ENCODE data around the gene ATP7A. TPM values are rescaled to one million over a fixed set of nuclear protein-coding genes. Genes with fewer than 3 reads are reported as not detected.
A peak's percentile ranks its signal among the peaks of the same experiment; 100 is the strongest.
"Not testable (repeated sequence)": the region's sequence is repeated elsewhere in the genome, so short reads cannot be mapped to it uniquely, and the experiment has no call there.

The ATP7A gene
- total RNA-seq, 1 experiment from 2014 or later = 3.8 TPM

DNA sequence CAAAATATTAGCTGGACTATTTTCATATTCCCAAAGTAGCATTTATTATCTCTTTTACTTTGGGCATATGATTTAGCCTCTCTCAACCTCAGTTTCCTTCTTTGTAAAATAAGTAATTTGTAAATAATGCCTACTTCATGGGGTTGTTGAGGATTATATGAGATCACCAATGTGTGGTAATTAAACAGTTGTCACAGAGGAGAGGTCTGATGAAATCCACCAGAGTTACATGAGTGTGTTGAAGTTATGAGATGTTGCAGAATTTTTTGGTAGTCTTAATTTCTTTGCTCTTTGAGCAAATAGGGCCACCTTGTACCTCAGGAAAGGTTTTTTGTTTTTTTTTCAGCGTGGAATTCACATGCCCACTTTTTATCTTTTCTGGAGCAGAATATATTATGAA is 9.8 kb upstream of the ATP7A start:
- Mint-ChIP-seq H3K4me3 (ENCODE audit: unreplicated experiment) (peak overlapping the region; percentile 91), H3K27me3 (ENCODE audit: insufficient read depth, unreplicated experiment) (no peaks in the 10 kb centered on the region), H3K27ac (ENCODE audit: low read depth, unreplicated experiment) (peak overlapping the region; percentile 98), H3K36me3 (ENCODE audit: insufficient read depth, unreplicated experiment) (peaks cover 48% of the 10 kb centered on the region), H3K4me1 (ENCODE audit: insufficient read depth, unreplicated experiment) (peaks cover 4% of the 10 kb centered on the region), H3K9me3 (ENCODE audit: unreplicated experiment) (no peaks in the 10 kb centered on the region)
- intact Hi-C loops (cut with micrococcal nuclease) = no loop called here
- POLR2A ChIA-PET = interaction anchor here (2.8 to 3.1 kb wide), 2 partner anchors 10 to 204 kb away, joined by 15 to 77 read pairs; partner anchors contain the start of genes ATP7A and PGK1
- CTCF ChIA-PET = interaction anchor here (0.6 to 2.4 kb wide), 6 partner anchors 10 to 210 kb away, joined by 3 to 11 read pairs (median 5); partner anchors contain the start of genes ATP7A and PGK1
- TF ChIP-seq, protein P1, sequence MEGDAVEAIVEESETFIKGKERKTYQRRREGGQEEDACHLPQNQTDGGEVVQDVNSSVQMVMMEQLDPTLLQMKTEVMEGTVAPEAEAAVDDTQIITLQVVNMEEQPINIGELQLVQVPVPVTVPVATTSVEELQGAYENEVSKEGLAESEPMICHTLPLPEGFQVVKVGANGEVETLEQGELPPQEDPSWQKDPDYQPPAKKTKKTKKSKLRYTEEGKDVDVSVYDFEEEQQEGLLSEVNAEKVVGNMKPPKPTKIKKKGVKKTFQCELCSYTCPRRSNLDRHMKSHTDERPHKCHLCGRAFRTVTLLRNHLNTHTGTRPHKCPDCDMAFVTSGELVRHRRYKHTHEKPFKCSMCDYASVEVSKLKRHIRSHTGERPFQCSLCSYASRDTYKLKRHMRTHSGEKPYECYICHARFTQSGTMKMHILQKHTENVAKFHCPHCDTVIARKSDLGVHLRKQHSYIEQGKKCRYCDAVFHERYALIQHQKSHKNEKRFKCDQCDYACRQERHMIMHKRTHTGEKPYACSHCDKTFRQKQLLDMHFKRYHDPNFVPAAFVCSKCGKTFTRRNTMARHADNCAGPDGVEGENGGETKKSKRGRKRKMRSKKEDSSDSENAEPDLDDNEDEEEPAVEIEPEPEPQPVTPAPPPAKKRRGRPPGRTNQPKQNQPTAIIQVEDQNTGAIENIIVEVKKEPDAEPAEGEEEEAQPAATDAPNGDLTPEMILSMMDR (IDR thresholded peaks at IDR 0.05; ENCODE audit: unreplicated experiment) = no peak
- BruUV-seq (replicated peaks) = no TSS peak
- peak; percentile 27 for DNase-seq (ENCODE audit: unreplicated experiment)

DNA sequence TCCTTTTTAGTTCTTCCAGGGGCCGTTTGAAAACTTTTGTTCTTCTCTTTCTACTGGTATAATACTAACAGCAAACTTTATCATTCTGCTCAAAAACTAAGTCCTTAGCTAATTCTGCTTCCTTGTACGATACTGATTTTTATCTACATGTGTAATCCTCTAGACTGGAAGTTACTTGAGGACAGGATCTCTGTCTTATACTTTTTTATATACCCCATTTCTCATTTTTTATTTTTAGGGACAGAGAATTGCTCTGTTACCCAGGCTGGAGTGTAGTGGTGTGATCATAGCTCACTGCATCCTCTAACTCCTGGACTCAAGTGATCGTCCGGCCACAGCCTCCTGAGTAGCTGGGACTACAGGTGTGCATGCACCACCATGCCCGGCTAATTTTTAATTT is 9.0 kb upstream of the ATP7A start:
- H3K4me3 Mint-ChIP-seq (ENCODE audit: unreplicated experiment) = peak overlapping the region; percentile 91
- TF ChIP-seq, protein P1 (IDR thresholded peaks at IDR 0.05; ENCODE audit: unreplicated experiment) = no peak
- H3K27me3 Mint-ChIP-seq (ENCODE audit: insufficient read depth, unreplicated experiment) = no peaks in the 10 kb centered on the region
- intact Hi-C loops (cut with micrococcal nuclease) = no loop called here
- BruUV-seq (replicated peaks) = no TSS peak
- DNase-seq (ENCODE audit: unreplicated experiment) = no peak
- peaks cover 53% of the 10 kb centered on the region for H3K36me3 Mint-ChIP-seq (ENCODE audit: insufficient read depth, unreplicated experiment)
- ChIA-PET POLR2A (interaction anchor here (3.1 kb wide), 1 partner anchor 9 kb away, joined by 77 read pairs; the partner anchor contains the start of gene ATP7A), CTCF (interaction anchor here (0.5 to 2.2 kb wide), 4 partner anchors 9 to 165 kb away, joined by 3 to 7 read pairs (median 4); partner anchors contain the start of gene ATP7A)
- H3K27ac Mint-ChIP-seq (ENCODE audit: low read depth, unreplicated experiment) = no peak overlapping the region
- H3K9me3 Mint-ChIP-seq (ENCODE audit: unreplicated experiment) = no peaks in the 10 kb centered on the region
- peaks cover 4% of the 10 kb centered on the region for H3K4me1 Mint-ChIP-seq (ENCODE audit: insufficient read depth, unreplicated experiment)

DNA sequence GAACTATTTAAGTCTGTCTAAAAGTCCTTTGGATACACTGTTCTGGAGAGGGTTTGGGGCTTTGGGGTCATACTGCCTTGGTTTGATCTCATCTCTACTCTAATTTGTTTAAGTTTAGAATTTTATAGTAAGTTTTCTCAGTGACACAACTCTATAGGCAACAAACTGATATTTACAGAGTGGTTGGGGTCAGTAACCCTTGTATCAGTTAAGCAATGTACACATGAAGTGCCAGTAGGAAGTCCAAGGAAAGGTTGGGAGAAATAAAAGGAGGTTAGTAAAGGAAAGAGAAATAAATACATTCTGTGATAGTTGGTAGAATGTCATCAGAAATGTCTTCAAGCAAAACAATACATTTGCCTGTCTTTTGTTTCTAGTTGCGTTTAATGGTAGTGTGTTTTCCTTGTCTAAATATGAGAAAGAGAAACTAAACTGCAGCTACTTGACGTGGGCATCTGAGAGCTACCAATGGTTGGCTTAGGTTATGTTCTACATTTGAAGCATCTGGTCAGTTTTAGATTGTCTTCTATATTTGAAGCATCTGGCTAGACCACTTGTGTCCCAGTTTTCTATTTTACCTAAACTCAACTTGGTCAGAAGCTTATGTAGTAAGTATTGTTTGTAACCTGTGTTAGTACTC is 6.9 kb downstream of the ATP7A start:
- intact Hi-C loops (cut with micrococcal nuclease) = no loop called here
- Mint-ChIP-seq H3K4me1 (ENCODE audit: insufficient read depth, unreplicated experiment) (no peaks in the 10 kb centered on the region), H3K36me3 (ENCODE audit: insufficient read depth, unreplicated experiment) (no peaks in the 10 kb centered on the region), H3K27me3 (ENCODE audit: insufficient read depth, unreplicated experiment) (no peaks in the 10 kb centered on the region), H3K27ac (ENCODE audit: low read depth, unreplicated experiment) (no peak overlapping the region), H3K4me3 (ENCODE audit: unreplicated experiment) (no peak overlapping the region), H3K9me3 (ENCODE audit: unreplicated experiment) (peaks cover 6% of the 10 kb centered on the region)
- TF ChIP-seq, protein P1 (IDR thresholded peaks at IDR 0.05; ENCODE audit: unreplicated experiment) = no peak
- no TSS peak for BruUV-seq (replicated peaks)
- CTCF ChIA-PET = interaction anchor here (0.8 to 1.2 kb wide), 2 partner anchors 18 to 108 kb away, joined by 3 to 4 read pairs; partner anchors contain the start of gene COX7B
- DNase-seq (ENCODE audit: unreplicated experiment) = no peak
- POLR2A ChIA-PET = interaction anchor here (0.6 to 0.7 kb wide), 2 partner anchors 19 to 22 kb away, joined by 3 to 4 read pairs; partner anchors contain the start of gene COX7B

GRCh38 chrX:77918568-77918967 is 8.1 kb downstream of the ATP7A start:
- no peaks in the 10 kb centered on the region for H3K36me3 Mint-ChIP-seq (ENCODE audit: insufficient read depth, unreplicated experiment)
- ChIA-PET CTCF (interaction anchor here (1.2 kb wide), 1 partner anchor 20 kb away, joined by 3 read pairs; the partner anchor contains the start of gene COX7B), POLR2A (interaction anchor here (0.7 kb wide), 1 partner anchor 20 kb away, joined by 4 read pairs; the partner anchor contains the start of gene COX7B)
- H3K27ac Mint-ChIP-seq (ENCODE audit: low read depth, unreplicated experiment) = no peak overlapping the region
- intact Hi-C loops (cut with micrococcal nuclease) = no loop called here
- no peaks in the 10 kb centered on the region for H3K4me1 Mint-ChIP-seq (ENCODE audit: insufficient read depth, unreplicated experiment)
- no TSS peak for BruUV-seq (replicated peaks)
- no peaks in the 10 kb centered on the region for H3K27me3 Mint-ChIP-seq (ENCODE audit: insufficient read depth, unreplicated experiment)
- DNase-seq (ENCODE audit: unreplicated experiment) = peak; percentile 26
- H3K4me3 Mint-ChIP-seq (ENCODE audit: unreplicated experiment) = no peak overlapping the region
- H3K9me3 Mint-ChIP-seq (ENCODE audit: unreplicated experiment) = peaks cover 6% of the 10 kb centered on the region
- TF ChIP-seq, protein P1 (IDR thresholded peaks at IDR 0.05; ENCODE audit: unreplicated experiment) = no peak

DNA sequence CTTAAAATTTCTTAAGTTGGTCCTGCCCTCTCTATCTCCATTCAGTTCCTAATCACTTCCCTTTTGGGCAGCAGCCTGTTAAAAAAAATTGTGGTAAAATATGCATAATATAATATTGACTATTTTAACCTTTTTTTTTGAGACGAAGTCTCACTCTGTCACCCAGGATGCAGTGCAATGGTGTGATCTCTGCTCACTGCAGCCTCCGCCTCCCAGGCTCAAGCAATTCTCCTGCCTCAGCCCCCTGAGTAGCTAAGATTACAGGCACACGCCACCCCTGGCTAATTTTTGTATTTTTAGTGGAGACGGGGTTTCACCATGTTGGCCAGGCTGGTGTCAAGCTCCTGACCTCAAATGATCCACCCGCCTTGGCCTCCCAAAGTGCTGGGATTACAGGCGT is 8.9 kb downstream of the ATP7A start:
- H3K4me1 Mint-ChIP-seq (ENCODE audit: insufficient read depth, unreplicated experiment); H3K27ac Mint-ChIP-seq (ENCODE audit: low read depth, unreplicated experiment); H3K36me3 Mint-ChIP-seq (ENCODE audit: insufficient read depth, unreplicated experiment); H3K9me3 Mint-ChIP-seq (ENCODE audit: unreplicated experiment); DNase-seq (ENCODE audit: unreplicated experiment); H3K27me3 Mint-ChIP-seq (ENCODE audit: insufficient read depth, unreplicated experiment); CTCF ChIA-PET; intact Hi-C loops (cut with micrococcal nuclease); BruUV-seq (replicated peaks); H3K4me3 Mint-ChIP-seq (ENCODE audit: unreplicated experiment); POLR2A ChIA-PET: not testable (repeated sequence)
